ENCODE results near the gene CDH13. TPM values are rescaled to one million over a fixed set of nuclear protein-coding genes. Genes with fewer than 3 reads are reported as not detected.

CDH13 gene
- total and polyA plus RNA-seq, 12 donors: 0.86 to 30.6 (median 2.4) TPM

DNA sequence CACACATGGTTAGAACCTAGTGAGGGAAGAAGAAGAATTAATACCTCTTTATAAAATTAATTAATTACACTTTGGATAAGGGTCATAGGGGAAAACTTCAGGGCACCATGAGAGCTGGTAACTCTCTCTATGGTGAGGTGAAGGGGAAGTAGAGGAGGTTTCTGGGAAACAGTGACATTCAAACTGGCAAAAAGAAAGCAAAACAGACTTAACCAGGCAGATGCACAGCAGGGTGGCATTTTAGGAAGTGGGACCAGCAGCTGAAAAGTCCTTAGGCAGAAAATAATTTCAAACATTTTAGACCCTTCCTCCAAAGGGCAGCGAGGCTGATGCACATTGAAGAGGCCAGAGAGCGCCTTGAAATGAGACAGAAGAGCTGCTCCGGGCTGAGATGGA lies 157.8 kb downstream of the CDH13 start:
- H3K4me1 ChIP-seq (replicated peaks in 1 of 2): no peaks in the 10 kb centered on the region
- WGBS, 4 donors: 83 to 88% (median 87%) methylated on average over 3 of the region's 3 CpGs
- no peak overlapping the region for H3K4me3 ChIP-seq
- H3K27me3 ChIP-seq: no peaks in the 10 kb centered on the region
- intact Hi-C loops (cut with DNase I): no loop called here
- no peak for DNase-seq
- no peaks in the 10 kb centered on the region for H3K36me3 ChIP-seq (replicated peaks in 1 of 2)
- H3K9me3 ChIP-seq (replicated peaks in 1 of 3): no peaks in the 10 kb centered on the region
- no peak overlapping the region for H3K27ac ChIP-seq
- TF ChIP-seq POLR2A (IDR thresholded peaks at IDR 0.05): no peak
- TF ChIP-seq, protein P1, sequence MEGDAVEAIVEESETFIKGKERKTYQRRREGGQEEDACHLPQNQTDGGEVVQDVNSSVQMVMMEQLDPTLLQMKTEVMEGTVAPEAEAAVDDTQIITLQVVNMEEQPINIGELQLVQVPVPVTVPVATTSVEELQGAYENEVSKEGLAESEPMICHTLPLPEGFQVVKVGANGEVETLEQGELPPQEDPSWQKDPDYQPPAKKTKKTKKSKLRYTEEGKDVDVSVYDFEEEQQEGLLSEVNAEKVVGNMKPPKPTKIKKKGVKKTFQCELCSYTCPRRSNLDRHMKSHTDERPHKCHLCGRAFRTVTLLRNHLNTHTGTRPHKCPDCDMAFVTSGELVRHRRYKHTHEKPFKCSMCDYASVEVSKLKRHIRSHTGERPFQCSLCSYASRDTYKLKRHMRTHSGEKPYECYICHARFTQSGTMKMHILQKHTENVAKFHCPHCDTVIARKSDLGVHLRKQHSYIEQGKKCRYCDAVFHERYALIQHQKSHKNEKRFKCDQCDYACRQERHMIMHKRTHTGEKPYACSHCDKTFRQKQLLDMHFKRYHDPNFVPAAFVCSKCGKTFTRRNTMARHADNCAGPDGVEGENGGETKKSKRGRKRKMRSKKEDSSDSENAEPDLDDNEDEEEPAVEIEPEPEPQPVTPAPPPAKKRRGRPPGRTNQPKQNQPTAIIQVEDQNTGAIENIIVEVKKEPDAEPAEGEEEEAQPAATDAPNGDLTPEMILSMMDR (IDR thresholded peaks at IDR 0.05): no peak

DNA sequence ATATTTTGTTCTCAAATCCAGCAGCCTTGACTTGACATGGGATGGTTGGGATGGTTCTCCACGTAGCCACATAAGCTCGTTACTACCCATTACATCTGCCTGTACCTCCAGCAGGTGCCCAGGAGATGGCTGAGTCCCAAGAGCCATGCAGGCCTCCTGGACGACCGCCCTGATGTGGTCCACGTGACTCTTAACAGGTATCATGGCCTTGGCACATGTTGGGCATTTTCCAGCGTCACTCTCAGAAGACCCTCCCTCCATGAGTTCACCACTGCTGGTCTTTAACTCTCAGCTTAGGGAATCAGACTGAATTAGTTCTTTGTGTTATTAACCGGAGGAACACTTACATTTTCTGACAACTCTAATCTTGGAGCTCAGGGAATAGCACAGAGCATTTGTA lies 161.5 kb downstream of the CDH13 start:
- Histone ChIP-seq H3K36me3 (replicated peaks in 1 of 2) (no peaks in the 10 kb centered on the region), H3K4me3 (no peak overlapping the region), H3K4me1 (replicated peaks in 1 of 2) (no peaks in the 10 kb centered on the region), H3K27ac (no peak overlapping the region), H3K27me3 (no peaks in the 10 kb centered on the region), H3K9me3 (replicated peaks in 1 of 3) (no peaks in the 10 kb centered on the region)
- no peak for DNase-seq
- intact Hi-C loops (cut with DNase I): no loop called here
- no peak for TF ChIP-seq POLR2A (IDR thresholded peaks at IDR 0.05)
- TF ChIP-seq, protein P1 (IDR thresholded peaks at IDR 0.05): no peak
- WGBS, 4 donors: 58 to 63% (median 62%) methylated on average over 7 of the region's 7 CpGs

DNA sequence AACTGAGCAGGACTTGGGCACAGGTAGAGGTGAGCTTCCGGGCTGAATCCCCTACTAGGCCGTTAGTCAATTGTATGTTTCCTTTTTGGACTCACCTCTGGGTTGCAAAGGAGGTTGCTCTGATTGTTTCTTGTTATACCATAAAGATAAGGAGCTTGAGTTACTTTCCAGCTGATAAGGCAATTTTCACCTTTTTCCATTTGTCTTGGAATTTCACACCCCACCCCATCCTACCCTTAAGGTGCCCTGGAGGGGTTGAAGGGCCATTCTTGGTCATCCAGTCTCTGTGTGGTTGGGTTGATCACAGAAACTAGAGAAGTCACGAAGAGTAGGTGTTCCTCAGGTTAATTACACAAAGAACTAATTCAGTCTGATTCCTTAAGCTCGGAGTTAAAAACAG lies 162.2 kb downstream of the CDH13 start:
- H3K36me3 ChIP-seq (replicated peaks in 1 of 2): no peaks in the 10 kb centered on the region
- H3K27me3 ChIP-seq: no peaks in the 10 kb centered on the region
- H3K9me3 ChIP-seq (replicated peaks in 1 of 3): no peaks in the 10 kb centered on the region
- intact Hi-C loops (cut with DNase I): no loop called here
- no peak overlapping the region for H3K4me3 ChIP-seq
- WGBS, 4 donors: 66 to 86% (median 73%) methylated on average over 4 of the region's 4 CpGs
- DNase-seq: no peak
- no peak overlapping the region for H3K27ac ChIP-seq
- TF ChIP-seq POLR2A (IDR thresholded peaks at IDR 0.05): no peak
- TF ChIP-seq, protein P1 (IDR thresholded peaks at IDR 0.05): no peak
- no peaks in the 10 kb centered on the region for H3K4me1 ChIP-seq (replicated peaks in 1 of 2)

DNA sequence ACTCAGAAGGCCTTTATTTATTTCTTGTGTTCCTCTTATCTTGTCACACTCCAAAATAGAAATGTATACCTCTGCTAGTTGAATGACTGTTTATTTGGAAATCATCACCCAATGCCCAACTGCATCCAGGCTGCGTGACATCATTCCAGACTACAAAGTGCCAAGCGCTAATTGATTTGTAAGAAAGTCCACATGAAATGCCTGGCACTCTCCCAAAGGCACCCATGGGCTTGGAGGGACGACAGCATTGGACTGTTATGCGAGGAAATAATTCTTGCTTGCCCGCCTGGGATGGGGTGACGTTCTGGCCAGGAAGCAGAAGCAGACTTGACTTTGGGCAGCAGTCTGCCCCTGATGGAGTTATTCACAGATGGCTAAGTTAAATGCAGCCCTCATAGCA lies 165.9 kb downstream of the CDH13 start:
- WGBS, 4 donors: 76 to 89% (median 81%) methylated on average over 6 of the region's 6 CpGs
- H3K27me3 ChIP-seq: no peaks in the 10 kb centered on the region
- no peaks in the 10 kb centered on the region for H3K9me3 ChIP-seq (replicated peaks in 1 of 3)
- no peaks in the 10 kb centered on the region for H3K36me3 ChIP-seq (replicated peaks in 1 of 2)
- DNase-seq: no peak
- no peak overlapping the region for H3K4me3 ChIP-seq
- no peak overlapping the region for H3K27ac ChIP-seq
- intact Hi-C loops (cut with DNase I): no loop called here
- no peaks in the 10 kb centered on the region for H3K4me1 ChIP-seq (replicated peaks in 1 of 2)
- no peak for TF ChIP-seq POLR2A (IDR thresholded peaks at IDR 0.05)
- TF ChIP-seq, protein P1 (IDR thresholded peaks at IDR 0.05): no peak

Data from adrenal gland (tissue), 12 donors.